ENCODE results near the gene TNF. TPM values are rescaled to one million over a fixed set of nuclear protein-coding genes. Genes with fewer than 3 reads are reported as not detected.
A peak's percentile ranks its signal among the peaks of the same experiment; 100 is the strongest.

Gene TNF
- total and polyA plus RNA-seq, 5 donors = 0.23 to 0.71 (median 0.42) TPM

GRCh38 chr6:31621320-31621939 lies 46.1 kb downstream of the TNF start:
- 8% methylated on average over 15 of the region's 15 CpGs for WGBS

GRCh38 chr6:31621991-31622390 lies 46.6 kb downstream of the TNF start:
- Histone ChIP-seq H3K27ac (ENCODE audit: low read length) (no peak overlapping the region), H3K4me3 (ENCODE audit: low read length) (peak overlapping the region; percentile 83), H3K9me3 (ENCODE audit: control insufficient read depth, low read length) (no peaks in the 10 kb centered on the region), H3K4me1 (ENCODE audit: control insufficient read depth, insufficient read depth, low read length) (no peaks in the 10 kb centered on the region), H3K27me3 (ENCODE audit: control insufficient read depth, insufficient read depth) (no peaks in the 10 kb centered on the region)
- DNase-seq (no peak), ATAC-seq (no peak)
- intact Hi-C loops (cut with DNase I) = no loop called here
- 22% methylated on average over 4 of the region's 4 CpGs for WGBS

More at GRCh38 chr6:31621320-31621939, 46.1 kb downstream of the TNF start:
- H3K27ac ChIP-seq (ENCODE audit: low read length) = peak overlapping the region; percentile 96
- ATAC-seq (no peak), DNase-seq (no peak)
- no peaks in the 10 kb centered on the region for H3K27me3 ChIP-seq (ENCODE audit: control insufficient read depth, insufficient read depth)
- intact Hi-C loops (cut with DNase I) = no loop called here
- peak overlapping the region; percentile 83 for H3K4me3 ChIP-seq (ENCODE audit: low read length)
- H3K9me3 ChIP-seq (ENCODE audit: control insufficient read depth, low read length) = no peaks in the 10 kb centered on the region
- no peaks in the 10 kb centered on the region for H3K4me1 ChIP-seq (ENCODE audit: control insufficient read depth, insufficient read depth, low read length)

GRCh38 chr6:31622684-31623091 lies 47.3 kb downstream of the TNF start:
- Histone ChIP-seq H3K27ac (ENCODE audit: low read length) (no peak overlapping the region), H3K4me3 (ENCODE audit: low read length) (no peak overlapping the region), H3K9me3 (ENCODE audit: control insufficient read depth, low read length) (no peaks in the 10 kb centered on the region), H3K27me3 (ENCODE audit: control insufficient read depth, insufficient read depth) (no peaks in the 10 kb centered on the region), H3K4me1 (ENCODE audit: control insufficient read depth, insufficient read depth, low read length) (no peaks in the 10 kb centered on the region)
- 47% methylated on average over 10 of the region's 10 CpGs for WGBS
- ATAC-seq (no peak), DNase-seq (peak in 1 of 3 donors; percentile 60)
- intact Hi-C loops (cut with DNase I) = no loop called here

GRCh38 chr6:31624070-31624469 lies 48.7 kb downstream of the TNF start:
- Histone ChIP-seq H3K4me3 (ENCODE audit: low read length) (no peak overlapping the region), H3K9me3 (ENCODE audit: control insufficient read depth, low read length) (no peaks in the 10 kb centered on the region), H3K27ac (ENCODE audit: low read length) (no peak overlapping the region), H3K27me3 (ENCODE audit: control insufficient read depth, insufficient read depth) (no peaks in the 10 kb centered on the region), H3K4me1 (ENCODE audit: control insufficient read depth, insufficient read depth, low read length) (no peaks in the 10 kb centered on the region)
- WGBS = 91% methylated on average over 10 of the region's 10 CpGs
- intact Hi-C loops (cut with DNase I) = no loop called here
- DNase-seq = no peak
- ATAC-seq = no peak

GRCh38 chr6:31626952-31627351 lies 51.6 kb downstream of the TNF start:
- Histone ChIP-seq H3K27ac (ENCODE audit: low read length) (no peak overlapping the region), H3K4me3 (ENCODE audit: low read length) (no peak overlapping the region), H3K4me1 (ENCODE audit: control insufficient read depth, insufficient read depth, low read length) (no peaks in the 10 kb centered on the region), H3K27me3 (ENCODE audit: control insufficient read depth, insufficient read depth) (no peaks in the 10 kb centered on the region), H3K9me3 (ENCODE audit: control insufficient read depth, low read length) (no peaks in the 10 kb centered on the region)
- DNase-seq (no peak), ATAC-seq (no peak)
- intact Hi-C loops (cut with DNase I) = no loop called here
- 86% methylated on average over 10 of the region's 10 CpGs for WGBS

GRCh38 chr6:31627690-31628287 lies 52.4 kb downstream of the TNF start:
- H3K27ac ChIP-seq (ENCODE audit: low read length) = no peak overlapping the region
- no peak for ATAC-seq
- no peaks in the 10 kb centered on the region for H3K9me3 ChIP-seq (ENCODE audit: control insufficient read depth, low read length)
- intact Hi-C loops (cut with DNase I) = no loop called here
- no peak for DNase-seq
- no peak overlapping the region for H3K4me3 ChIP-seq (ENCODE audit: low read length)
- WGBS = 96% methylated on average over 19 of the region's 19 CpGs
- H3K4me1 ChIP-seq (ENCODE audit: control insufficient read depth, insufficient read depth, low read length) = no peaks in the 10 kb centered on the region
- H3K27me3 ChIP-seq (ENCODE audit: control insufficient read depth, insufficient read depth) = no peaks in the 10 kb centered on the region

Other genes starting within 250 kb of the TNF start
Only the 30 nearest of the 34 such genes appear.
- 100 to 1,000 TPM; 283 to 475 (median 403) TPM for gene HLA-B, start 218.4 kb upstream of the TNF start, total RNA-seq
- 448 TPM for gene HLA-B, start 218.4 kb upstream of the TNF start, polyA plus RNA-seq
- gene MICA, start 172.0 kb upstream of the TNF start, total RNA-seq = 10 to 100 TPM; 10.1 to 13.6 (median 11.3) TPM
- 8.8 TPM for gene MICA, start 172.0 kb upstream of the TNF start, polyA plus RNA-seq
- 1 to 10 TPM; 1.6 to 1.8 (median 1.6) TPM for gene MICB, start 77.4 kb upstream of the TNF start, total RNA-seq
- 1.2 TPM for gene MICB, start 77.4 kb upstream of the TNF start, polyA plus RNA-seq
- gene MCCD1, start 46.6 kb upstream of the TNF start, total RNA-seq = not detected
- not detected for gene MCCD1, start 46.6 kb upstream of the TNF start, polyA plus RNA-seq
- 100 to 1,000 TPM; 196 to 235 (median 212) TPM for gene DDX39B, start 33.6 kb upstream of the TNF start, total RNA-seq
- gene DDX39B, start 33.6 kb upstream of the TNF start, polyA plus RNA-seq = 145 TPM
- 1 to 10 TPM; 1.7 to 3.8 (median 2.6) TPM for gene ATP6V1G2, start 29.0 kb upstream of the TNF start, total RNA-seq
- 2.8 TPM for gene ATP6V1G2, start 29.0 kb upstream of the TNF start, polyA plus RNA-seq
- gene NFKBIL1, start 28.0 kb upstream of the TNF start, total RNA-seq = 10 to 100 TPM; 12.2 to 19.3 (median 14.6) TPM
- 16.7 TPM for gene NFKBIL1, start 28.0 kb upstream of the TNF start, polyA plus RNA-seq
- not detected for gene LTA, start 3.3 kb upstream of the TNF start, total RNA-seq
- 0.07 TPM for gene LTA, start 3.3 kb upstream of the TNF start, polyA plus RNA-seq
- 1 to 10 TPM in 1 of 4 donors, under 1 TPM in 2, not detected in 1; 0.59 to 1.5 (median 0.60) TPM for gene LTB, start 6.9 kb downstream of the TNF start, total RNA-seq
- 0.61 TPM for gene LTB, start 6.9 kb downstream of the TNF start, polyA plus RNA-seq
- gene LST1, start 10.7 kb downstream of the TNF start, total RNA-seq = 10 to 100 TPM; 10.2 to 16.6 (median 12.4) TPM
- 7.8 TPM for gene LST1, start 10.7 kb downstream of the TNF start, polyA plus RNA-seq
- gene NCR3, start 17.4 kb downstream of the TNF start, total RNA-seq = under 1 TPM in 2 of 4 donors, not detected in 2; 0.26 to 0.31 TPM
- 0.11 TPM for gene NCR3, start 17.4 kb downstream of the TNF start, polyA plus RNA-seq
- 10 to 100 TPM; 17.9 to 29.9 (median 21.3) TPM for gene AIF1, start 39.7 kb downstream of the TNF start, total RNA-seq
- 14.7 TPM for gene AIF1, start 39.7 kb downstream of the TNF start, polyA plus RNA-seq
- gene PRRC2A, start 45.1 kb downstream of the TNF start, total RNA-seq = 100 to 1,000 TPM in 2 of 4 donors, 10 to 100 TPM in 2; 96.9 to 110 (median 103) TPM
- 95.2 TPM for gene PRRC2A, start 45.1 kb downstream of the TNF start, polyA plus RNA-seq
- 100 to 1,000 TPM; 230 to 260 (median 256) TPM for gene BAG6, start 77.1 kb downstream of the TNF start, total RNA-seq
- 226 TPM for gene BAG6, start 77.1 kb downstream of the TNF start, polyA plus RNA-seq
- gene APOM, start 80.3 kb downstream of the TNF start, total RNA-seq = 1 to 10 TPM in 2 of 4 donors, under 1 TPM in 2; 0.48 to 2.8 (median 1.4) TPM
- 3.9 TPM for gene APOM, start 80.3 kb downstream of the TNF start, polyA plus RNA-seq
- gene C6orf47, start 85.2 kb downstream of the TNF start, total RNA-seq = 10 to 100 TPM; 18.5 to 20.7 (median 20.1) TPM
- gene C6orf47, start 85.2 kb downstream of the TNF start, polyA plus RNA-seq = 21.2 TPM
- 10 to 100 TPM; 16.8 to 23.9 (median 20.0) TPM for gene GPANK1, start 89.4 kb downstream of the TNF start, total RNA-seq
- gene GPANK1, start 89.4 kb downstream of the TNF start, polyA plus RNA-seq = 24.6 TPM
- 100 to 1,000 TPM; 110 to 123 (median 116) TPM for gene CSNK2B, start 90.5 kb downstream of the TNF start, total RNA-seq
- 158 TPM for gene CSNK2B, start 90.5 kb downstream of the TNF start, polyA plus RNA-seq
- 1 to 10 TPM; 4.0 to 8.7 (median 5.9) TPM for gene LY6G5B, start 94.4 kb downstream of the TNF start, total RNA-seq
- gene LY6G5B, start 94.4 kb downstream of the TNF start, polyA plus RNA-seq = 4.6 TPM
- gene LY6G5C, start 105.5 kb downstream of the TNF start, total RNA-seq = 1 to 10 TPM; 2.1 to 3.8 (median 2.3) TPM
- gene LY6G5C, start 105.5 kb downstream of the TNF start, polyA plus RNA-seq = 5.0 TPM
- gene ABHD16A, start 127.8 kb downstream of the TNF start, total RNA-seq = 10 to 100 TPM; 28.4 to 37.0 (median 31.7) TPM
- 28.1 TPM for gene ABHD16A, start 127.8 kb downstream of the TNF start, polyA plus RNA-seq
- gene LY6G6F, start 131.3 kb downstream of the TNF start, total RNA-seq = not detected
- not detected for gene LY6G6F, start 131.3 kb downstream of the TNF start, polyA plus RNA-seq
- gene LY6G6D, start 139.8 kb downstream of the TNF start, total RNA-seq = not detected
- gene LY6G6D, start 139.8 kb downstream of the TNF start, polyA plus RNA-seq = not detected
- not detected for gene LY6G6C, start 146.2 kb downstream of the TNF start, total RNA-seq
- gene LY6G6C, start 146.2 kb downstream of the TNF start, polyA plus RNA-seq = 0.18 TPM
- under 1 TPM in 3 of 4 donors, not detected in 1; 0.31 to 0.37 (median 0.35) TPM for gene MPIG6B, start 147.8 kb downstream of the TNF start, total RNA-seq
- gene MPIG6B, start 147.8 kb downstream of the TNF start, polyA plus RNA-seq = 0.20 TPM
- 10 to 100 TPM; 42.4 to 55.6 (median 49.3) TPM for gene DDAH2, start 153.7 kb downstream of the TNF start, total RNA-seq
- 57.4 TPM for gene DDAH2, start 153.7 kb downstream of the TNF start, polyA plus RNA-seq
- 100 to 1,000 TPM in 3 of 4 donors, 10 to 100 TPM in 1; 99.4 to 153 (median 116) TPM for gene CLIC1, start 161.0 kb downstream of the TNF start, total RNA-seq
- gene CLIC1, start 161.0 kb downstream of the TNF start, polyA plus RNA-seq = 116 TPM
- 1 to 10 TPM; 2.6 to 3.2 (median 3.0) TPM for gene MSH5, start 164.4 kb downstream of the TNF start, total RNA-seq
- gene MSH5, start 164.4 kb downstream of the TNF start, polyA plus RNA-seq = 1.8 TPM
- gene SAPCD1, start 187.1 kb downstream of the TNF start, total RNA-seq = under 1 TPM in 1 of 4 donors, not detected in 3; 0.50 TPM
- gene SAPCD1, start 187.1 kb downstream of the TNF start, polyA plus RNA-seq = 0.25 TPM
- gene VWA7, start 201.8 kb downstream of the TNF start, total RNA-seq = 10 to 100 TPM in 1 of 4 donors, 1 to 10 TPM in 3; 3.4 to 12.8 (median 8.2) TPM
- 3.2 TPM for gene VWA7, start 201.8 kb downstream of the TNF start, polyA plus RNA-seq